Uterus (tissue), 4 donors: ENCODE measurements around the gene WDR38. TPM values are rescaled to one million over a fixed set of nuclear protein-coding genes. Genes with fewer than 3 reads are reported as not detected.
"Not testable (repeated sequence)": the region's sequence is repeated elsewhere in the genome, so short reads cannot be mapped to it uniquely, and the experiment has no call there.

Source experiments
- DNase-seq, 2 donors: peaks; one replicate each; pipeline ENCODE4 v3.0.0-alpha.2; 2019 to 2020
- H3K27ac ChIP-seq, 2 donors: fragments of 200-600 bp; sonication (generic); 1 replicate in 1 of 2; 2 replicates in 1 of 2; pipeline ENCODE4 v1.5.1; 2016 to 2018
- H3K27me3 ChIP-seq, 2 donors: fragments of 200-600 bp; sonication (generic); one replicate each; pipeline ENCODE4 v1.5.1; 2018 to 2019; ENCODE audit warnings: control low read depth in 1 of 2
- H3K36me3 ChIP-seq, 2 donors: fragments of 200-600 bp; sonication (generic); one replicate each; pipeline ENCODE4 v1.5.1; 2019; ENCODE audit warnings: control low read depth in 1 of 2
- H3K4me1 ChIP-seq, 2 donors: fragments of 200-600 bp; sonication (generic); one replicate each; pipeline ENCODE4 v1.5.1; 2018 to 2019; ENCODE audit warnings: control low read depth in 1 of 2
- H3K4me3 ChIP-seq, 2 donors: fragments of 200-600 bp; sonication (generic); 1 replicate in 1 of 2; 2 replicates in 1 of 2; pipeline ENCODE4 v1.5.1; 2018 to 2019; ENCODE audit warnings: mild to moderate bottlenecking in 1 of 2
- H3K9me3 ChIP-seq, 2 donors: fragments of 200-600 bp; sonication (generic); one replicate each; pipeline ENCODE4 v1.5.1; 2019; ENCODE audit warnings: control low read depth in 1 of 2
- CTCF ChIP-seq, 4 experiments: fragments of 200-600 bp in 2 of 4; fragments of 450-650 bp in 2 of 4; sonication (generic) in 2 of 4; IDR thresholded peaks; one replicate each; pipeline ENCODE4 v1.5.1; 2016 to 2019; ENCODE audit warnings: antibody characterized with exemption in 4 of 4, mild to moderate bottlenecking in 2 of 4, moderate library complexity in 1 of 4
- POLR2A ChIP-seq, 2 donors: fragments of 450-650 bp; IDR thresholded peaks; one replicate each; pipeline ENCODE4 v1.6.1; 2016; ENCODE audit warnings: antibody characterized with exemption in 2 of 2, mild to moderate bottlenecking in 1 of 2, moderate library complexity in 1 of 2
- intact Hi-C: fragments of 100-400 bp; cut with DNase I; formaldehyde crosslinking; loops from one replicate; pipeline ENCODE4 v1.15.1; 2023; ENCODE audit warnings: low total_unique reads
- total RNA-seq, 4 donors: library from RNA; depleted of rRNA in 3 of 4; stranded (reverse); fragments of >200 nt in 3 of 4; gene quantifications; one replicate each; pipeline versions ENCODE4 v1.1.0 to v1.2.4, GENCODE V29; 2014 to 2023
- donor health status: DM: yes; HTN: yes; CAD: no.

The WDR38 gene
- total RNA-seq, 4 donors from 2014 or later: 0.79 to 1.9 TPM; not detected in 2

- peak in 1 of 2 donors; percentile 70 for DNase-seq
- TF ChIP-seq CTCF (IDR thresholded peaks at IDR 0.05) (no peak), POLR2A (IDR thresholded peaks at IDR 0.05) (no peak)
- Histone ChIP-seq H3K27ac (peak overlapping the region in 1 of 2 donors; percentile 4), H3K4me1 (peaks cover 0 to 4% of the 10 kb centered on the region in 2 donors), H3K27me3 (no peaks in the 10 kb centered on the region), H3K4me3 (no peak overlapping the region), H3K9me3 (no peaks in the 10 kb centered on the region), H3K36me3 (no peaks in the 10 kb centered on the region)
- intact Hi-C loops: no loop called here
These were observed 18.2 kb upstream of the WDR38 start for GRCh38 chr9:124835026-124835557.

DNA sequence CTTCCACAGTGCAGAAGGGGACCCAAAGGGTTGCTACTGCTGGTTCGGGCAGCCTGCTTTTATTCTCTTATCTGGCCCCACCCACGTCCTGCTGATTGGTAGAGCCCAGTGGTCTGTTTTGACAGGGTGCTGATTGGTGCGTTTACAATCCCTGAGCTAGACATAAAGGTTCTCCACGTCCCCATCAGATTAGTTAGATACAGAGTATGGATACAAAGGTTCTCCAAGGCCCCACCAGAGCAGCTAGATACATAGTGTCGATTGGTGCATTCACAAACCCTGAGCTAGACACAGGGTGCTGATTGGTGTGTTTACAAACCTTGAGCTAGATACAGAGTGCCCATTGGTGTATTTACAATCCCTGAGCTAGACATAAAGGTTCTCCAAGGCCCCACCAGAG is 15.1 kb upstream of the WDR38 start:
- H3K4me1 ChIP-seq, H3K36me3 ChIP-seq, H3K9me3 ChIP-seq, H3K4me3 ChIP-seq, H3K27me3 ChIP-seq, DNase-seq, intact Hi-C loops, H3K27ac ChIP-seq: not testable (repeated sequence)

GRCh38 chr9:124838567-124839275 is 14.5 kb upstream of the WDR38 start:
- H3K27ac ChIP-seq, DNase-seq, H3K9me3 ChIP-seq, H3K4me1 ChIP-seq, H3K27me3 ChIP-seq, intact Hi-C loops, H3K36me3 ChIP-seq: not testable (repeated sequence)
- peak overlapping the region in 1 of 2 donors; percentile 28 for H3K4me3 ChIP-seq

- H3K4me3 ChIP-seq: no peak overlapping the region
- no peak for TF ChIP-seq POLR2A (IDR thresholded peaks at IDR 0.05)
- peak in 1 of 4 experiments; percentile 24 for TF ChIP-seq CTCF (IDR thresholded peaks at IDR 0.05)
- peaks cover 0 to 4% of the 10 kb centered on the region in 2 donors for H3K4me1 ChIP-seq
- H3K27ac ChIP-seq: no peak overlapping the region
- no peaks in the 10 kb centered on the region for H3K9me3 ChIP-seq
- no peak for DNase-seq
- H3K36me3 ChIP-seq: no peaks in the 10 kb centered on the region
- intact Hi-C loops: no loop called here
- H3K27me3 ChIP-seq: no peaks in the 10 kb centered on the region
These were observed 13.5 kb upstream of the WDR38 start for GRCh38 chr9:124839612-124840299.

DNA sequence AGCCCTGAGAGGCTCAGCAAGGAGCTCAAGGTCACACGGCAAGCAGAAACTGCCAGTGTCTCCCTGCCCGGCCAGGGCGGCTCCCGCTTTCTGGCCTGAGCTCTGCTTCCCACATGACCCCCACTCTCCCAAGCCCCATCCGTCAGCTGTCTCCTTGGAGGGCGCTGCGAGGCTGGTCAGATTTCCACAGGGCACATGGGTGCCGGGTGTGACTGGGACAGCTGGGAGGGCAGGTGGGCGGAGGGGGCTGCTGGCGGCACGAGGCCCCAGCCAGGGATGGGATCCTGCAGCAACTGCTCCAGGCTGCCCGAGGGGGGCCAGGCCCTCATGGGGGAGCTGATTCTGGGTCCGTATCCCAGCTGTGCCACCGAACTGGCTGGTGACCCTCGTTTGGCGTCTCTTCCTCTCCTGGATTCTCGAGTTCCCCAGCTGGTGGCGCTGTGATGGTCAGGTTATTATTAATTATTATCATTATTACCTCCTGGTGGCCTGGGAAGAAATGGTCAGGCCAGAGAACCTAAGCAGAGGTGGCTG is 12.9 kb upstream of the WDR38 start:
- DNase-seq: no peak
- H3K36me3 ChIP-seq: no peaks in the 10 kb centered on the region
- TF ChIP-seq POLR2A (IDR thresholded peaks at IDR 0.05) (no peak), CTCF (IDR thresholded peaks at IDR 0.05) (peak in 1 of 4 experiments; percentile 11)
- H3K27me3 ChIP-seq: no peaks in the 10 kb centered on the region
- peaks cover 0 to under 1% of the 10 kb centered on the region in 2 donors for H3K4me1 ChIP-seq
- H3K4me3 ChIP-seq: no peak overlapping the region
- H3K9me3 ChIP-seq: no peaks in the 10 kb centered on the region
- intact Hi-C loops: no loop called here
- no peak overlapping the region for H3K27ac ChIP-seq
